SJSA1 (cell line): ENCODE data around the gene LAD1. TPM values are rescaled to one million over a fixed set of nuclear protein-coding genes. Genes with fewer than 3 reads are reported as not detected.

ENCODE experiments used
- DNase-seq, 2 experiments: peaks; one replicate each; pipeline ENCODE4 v3.0.0-alpha.2; 2015 to 2020; ENCODE audit warnings: low spot score in 2 of 2, low read depth in 1 of 2
- H3K27ac ChIP-seq: fragments of 250-450 bp; sonication (Bioruptor Pico); 2 replicates; pipeline ENCODE4 v1.5.1; 2020; ENCODE audit warnings: mild to moderate bottlenecking, moderate library complexity
- H3K27me3 ChIP-seq: fragments of 250-450 bp; sonication (Bioruptor Pico); replicated peaks from 2 replicates; pipeline ENCODE4 v1.5.1; 2020; ENCODE audit warnings: mild to moderate bottlenecking, moderate library complexity
- H3K36me3 ChIP-seq: fragments of 250-450 bp; sonication (Bioruptor Pico); 2 replicates; pipeline ENCODE4 v1.5.1; 2020; ENCODE audit warnings: mild to moderate bottlenecking
- H3K4me1 ChIP-seq: fragments of 250-450 bp; sonication (Bioruptor Pico); replicated peaks from 2 replicates; pipeline ENCODE4 v1.6.1; 2021; ENCODE audit warnings: mild to moderate bottlenecking
- H3K4me3 ChIP-seq: fragments of 250-450 bp; sonication (Bioruptor Pico); 2 replicates; pipeline ENCODE4 v1.5.1; 2020; ENCODE audit warnings: mild to moderate bottlenecking
- H3K9me3 ChIP-seq: fragments of 250-450 bp; sonication (Bioruptor Pico); replicated peaks from 2 replicates; pipeline ENCODE4 v1.5.1; 2020; ENCODE audit warnings: mild to moderate bottlenecking
- total RNA-seq: library from RNA; depleted of rRNA; stranded (reverse); fragments of >200 nt; shearing (Covaris generic); gene quantifications from 2 replicates; pipeline ENCODE4 v1.2.3, GENCODE V29; 2014

Gene LAD1
- total RNA-seq, 1 experiment from 2014 or later, result not detected

DNA sequence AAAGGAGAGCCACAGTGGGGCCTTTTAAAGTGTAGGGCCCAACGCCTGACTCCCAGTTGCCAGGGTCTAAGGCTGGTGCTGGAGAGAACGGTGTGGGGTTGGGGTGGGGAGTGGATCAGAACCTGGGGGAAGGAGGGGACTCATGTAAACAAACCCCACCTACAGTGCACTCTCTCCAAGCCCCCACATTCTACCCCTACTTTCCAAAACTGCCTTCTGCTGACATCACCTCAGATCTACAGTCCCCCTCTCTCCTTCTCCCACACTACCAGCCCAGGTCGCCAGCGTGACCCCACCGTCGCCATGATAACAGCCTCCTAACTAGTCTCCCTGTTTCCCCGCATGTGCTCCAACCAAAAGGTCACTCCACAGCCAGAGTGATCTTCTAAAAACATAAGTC lies 48.2 kb downstream of the LAD1 start:
- Histone ChIP-seq H3K4me3 (no peak overlapping the region), H3K9me3 (no peaks in the 10 kb centered on the region), H3K27me3 (0 out of 2 replicates have a peak, but pooled peaks cover 7% of the 10 kb centered on the region), H3K36me3 (no peaks in the 10 kb centered on the region), H3K27ac (no peak overlapping the region), H3K4me1 (no peaks in the 10 kb centered on the region)
- no peak for DNase-seq

DNA sequence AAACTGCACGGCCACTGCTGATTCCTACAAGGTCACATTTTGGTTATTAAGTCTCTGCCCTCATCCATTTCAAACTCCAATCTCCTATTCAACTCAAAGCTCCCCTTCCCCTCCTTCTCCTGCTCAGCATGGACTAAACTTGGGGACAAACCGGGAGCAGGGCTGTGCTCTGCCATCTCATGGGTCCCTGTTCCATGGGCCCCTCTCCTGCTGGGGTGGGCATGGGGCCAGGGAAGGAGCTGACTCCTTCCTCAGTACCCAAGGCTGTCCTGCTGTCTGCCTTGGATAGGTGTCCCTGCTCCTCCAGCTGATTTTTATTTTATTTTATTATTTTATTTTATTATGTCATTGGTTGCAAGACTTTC lies 48.8 kb downstream of the LAD1 start:
- H3K9me3 ChIP-seq, result no peaks in the 10 kb centered on the region
- H3K27ac ChIP-seq, result no peak overlapping the region
- no peak for DNase-seq
- H3K27me3 ChIP-seq, result 0 out of 2 replicates have a peak, but pooled peaks cover 7% of the 10 kb centered on the region
- H3K4me1 ChIP-seq, result no peaks in the 10 kb centered on the region
- no peak overlapping the region for H3K4me3 ChIP-seq
- H3K36me3 ChIP-seq, result no peaks in the 10 kb centered on the region

DNA sequence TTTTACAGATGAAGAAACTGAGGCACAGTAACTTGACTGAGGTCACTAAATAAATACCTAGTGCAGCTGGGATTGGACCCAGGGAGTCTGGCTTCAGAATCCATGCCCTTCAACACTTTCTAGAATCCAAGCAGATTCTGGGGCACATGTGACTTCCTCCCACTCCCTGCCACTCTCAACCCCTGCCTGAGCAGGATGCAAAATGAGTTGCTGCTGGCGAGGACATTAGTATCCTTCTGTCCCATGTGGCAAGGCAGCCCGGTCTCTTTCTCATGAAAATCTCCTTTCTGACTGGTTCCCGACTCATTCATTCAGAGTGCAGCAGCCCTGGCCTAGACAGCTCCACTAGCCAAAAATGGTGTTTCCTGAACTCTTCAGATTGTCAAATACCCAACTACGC lies 50.0 kb downstream of the LAD1 start:
- Histone ChIP-seq H3K27me3 (0 out of 2 replicates have a peak, but pooled peaks cover 7% of the 10 kb centered on the region), H3K36me3 (no peaks in the 10 kb centered on the region), H3K27ac (no peak overlapping the region)

DNA sequence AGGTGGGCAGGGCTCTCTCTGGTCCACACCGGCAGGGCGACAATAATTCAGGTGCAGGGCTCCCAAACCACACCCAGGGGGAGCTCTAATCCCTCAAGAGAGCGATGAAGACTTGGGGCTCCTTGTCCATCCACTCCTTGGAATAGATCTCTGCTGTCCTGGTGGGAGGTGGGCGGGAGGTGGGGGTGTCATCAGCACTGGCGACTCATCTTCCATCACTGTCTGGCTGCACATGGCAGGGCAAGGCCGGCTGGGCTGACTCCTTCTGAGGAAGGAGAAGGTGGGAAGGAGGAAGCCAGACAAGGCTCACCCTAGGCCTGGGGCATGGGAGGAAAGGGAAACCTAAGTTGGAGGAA lies 50.9 kb downstream of the LAD1 start:
- Histone ChIP-seq H3K4me3 (no peak overlapping the region), H3K9me3 (no peaks in the 10 kb centered on the region), H3K4me1 (no peaks in the 10 kb centered on the region), H3K27me3 (peaks cover 7% of the 10 kb centered on the region; the same call in 1 of the 2 replicates), H3K27ac (no peak overlapping the region), H3K36me3 (no peaks in the 10 kb centered on the region)
- DNase-seq, result peak in 1 of 2 experiments; percentile 28

More for the DNA sequence above, 50.0 kb downstream of the LAD1 start:
- H3K9me3 ChIP-seq, result no peaks in the 10 kb centered on the region
- no peaks in the 10 kb centered on the region for H3K4me1 ChIP-seq
- no peak overlapping the region for H3K4me3 ChIP-seq
- no peak for DNase-seq

DNA sequence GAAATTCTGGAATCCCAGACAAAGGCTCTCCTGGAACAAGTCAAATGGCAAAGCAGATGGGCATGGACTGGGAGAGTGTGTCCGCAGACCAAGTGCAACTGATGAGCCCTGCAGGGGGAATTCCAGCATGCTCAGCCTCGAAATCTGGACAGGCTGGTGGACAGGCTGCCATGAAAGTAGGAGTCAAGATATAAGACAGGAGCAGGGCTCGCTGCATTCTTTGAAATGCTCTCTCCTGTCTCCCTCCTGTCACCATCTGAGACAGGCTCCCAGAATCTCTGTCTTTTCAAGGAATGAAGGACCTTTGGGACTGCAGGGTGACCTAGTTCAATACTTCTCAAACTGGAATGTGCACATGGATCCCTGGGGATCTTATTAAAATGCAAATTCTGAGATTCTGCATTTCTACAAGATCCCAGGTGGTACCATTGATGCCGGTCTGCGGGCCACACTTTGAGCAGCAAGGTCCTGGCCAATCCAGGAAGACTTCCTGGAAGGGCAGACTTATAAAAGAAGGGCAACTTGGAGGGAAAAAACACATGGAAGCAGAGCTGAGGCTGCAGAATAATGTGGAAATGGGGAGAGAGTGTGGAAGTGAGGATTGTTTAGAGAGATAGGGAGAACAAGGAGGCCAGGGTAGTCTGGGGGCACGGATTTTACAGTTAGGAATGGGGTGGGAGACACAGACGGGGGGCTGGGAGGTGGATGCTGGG lies 51.5 kb downstream of the LAD1 start:
- Histone ChIP-seq H3K4me1 (no peaks in the 10 kb centered on the region), H3K9me3 (peaks cover 3% of the 10 kb centered on the region; the same call in 1 of the 2 replicates), H3K36me3 (no peaks in the 10 kb centered on the region), H3K4me3 (no peak overlapping the region), H3K27me3 (peaks cover 4% of the 10 kb centered on the region; the same call in 1 of the 2 replicates), H3K27ac (no peak overlapping the region)
- no peak for DNase-seq

DNA sequence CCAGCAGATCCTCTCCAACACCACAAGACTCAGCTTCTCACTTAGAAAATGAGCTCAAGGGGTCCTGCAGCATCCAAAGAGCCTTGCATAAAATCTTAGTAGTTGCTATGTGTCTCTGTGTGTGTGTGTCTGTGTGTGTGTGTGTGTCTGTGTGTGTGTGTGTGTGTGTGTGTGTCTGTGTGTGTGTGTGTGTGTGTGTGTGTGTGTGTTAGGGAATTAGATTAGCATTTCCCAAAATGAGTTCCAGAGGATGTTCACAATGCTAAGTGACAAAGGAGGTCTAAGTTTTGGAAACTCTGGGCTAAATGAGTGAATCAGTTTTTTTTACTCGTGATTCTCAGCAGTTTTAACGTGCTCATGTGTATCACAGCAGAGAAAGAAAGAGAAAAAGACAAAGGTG lies 52.1 kb downstream of the LAD1 start:
- Histone ChIP-seq H3K4me1 (no peaks in the 10 kb centered on the region), H3K27ac (no peak overlapping the region), H3K4me3 (no peak overlapping the region), H3K27me3 (peaks cover 4% of the 10 kb centered on the region; the same call in 1 of the 2 replicates), H3K9me3 (peaks cover 6% of the 10 kb centered on the region; the same call in 1 of the 2 replicates), H3K36me3 (no peaks in the 10 kb centered on the region)
- no peak for DNase-seq

DNA sequence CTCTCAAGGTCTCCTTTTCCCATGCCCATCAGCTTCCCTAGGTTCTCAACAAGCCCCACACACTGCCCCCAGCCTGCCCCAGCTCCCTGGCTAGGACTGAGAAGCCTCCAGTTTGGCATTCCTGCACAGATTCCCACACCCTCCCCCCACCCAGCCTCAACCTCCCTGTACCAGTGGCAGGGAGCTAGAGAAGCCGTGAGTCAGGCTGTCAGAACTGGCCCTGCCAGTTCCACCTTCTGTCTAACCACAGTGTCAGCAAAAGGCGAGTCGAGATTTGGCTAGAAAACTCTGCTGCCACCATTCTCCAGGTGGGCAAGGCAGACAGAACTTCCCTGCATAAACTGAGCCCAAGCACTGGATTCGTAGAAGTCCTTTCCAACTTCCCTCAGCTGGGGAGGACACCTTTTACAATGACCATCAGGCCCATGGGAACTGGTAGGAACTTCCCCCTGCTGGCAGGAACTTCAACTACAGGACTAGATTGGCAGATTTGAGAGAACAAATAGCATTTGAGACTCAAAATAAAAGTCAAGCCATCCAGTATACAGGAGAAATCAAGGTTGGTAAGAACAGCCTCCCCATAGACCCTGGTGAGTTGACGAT lies 52.7 kb downstream of the LAD1 start:
- Histone ChIP-seq H3K27me3 (peaks cover 4% of the 10 kb centered on the region; the same call in 1 of the 2 replicates), H3K4me1 (no peaks in the 10 kb centered on the region), H3K9me3 (peaks cover 6% of the 10 kb centered on the region; the same call in 1 of the 2 replicates), H3K27ac (no peak overlapping the region), H3K4me3 (no peak overlapping the region), H3K36me3 (no peaks in the 10 kb centered on the region)
- DNase-seq, result peak in 1 of 2 experiments; percentile 28

DNA sequence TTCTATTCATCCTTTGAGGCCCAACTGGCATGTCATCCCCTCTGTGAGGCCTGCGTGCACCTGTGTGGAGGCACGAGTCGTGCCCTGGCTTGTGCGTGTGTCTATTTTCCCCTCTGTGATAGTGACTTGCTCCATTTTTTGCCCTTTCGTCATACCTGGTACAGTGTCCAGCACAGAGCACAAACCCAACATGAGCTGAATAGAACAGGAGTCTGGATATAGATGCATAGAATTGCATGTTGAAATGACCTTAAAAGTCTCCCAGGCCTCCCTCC lies 54.1 kb downstream of the LAD1 start:
- peaks cover 6% of the 10 kb centered on the region; the same call in 1 of the 2 replicates for H3K9me3 ChIP-seq

DNA sequence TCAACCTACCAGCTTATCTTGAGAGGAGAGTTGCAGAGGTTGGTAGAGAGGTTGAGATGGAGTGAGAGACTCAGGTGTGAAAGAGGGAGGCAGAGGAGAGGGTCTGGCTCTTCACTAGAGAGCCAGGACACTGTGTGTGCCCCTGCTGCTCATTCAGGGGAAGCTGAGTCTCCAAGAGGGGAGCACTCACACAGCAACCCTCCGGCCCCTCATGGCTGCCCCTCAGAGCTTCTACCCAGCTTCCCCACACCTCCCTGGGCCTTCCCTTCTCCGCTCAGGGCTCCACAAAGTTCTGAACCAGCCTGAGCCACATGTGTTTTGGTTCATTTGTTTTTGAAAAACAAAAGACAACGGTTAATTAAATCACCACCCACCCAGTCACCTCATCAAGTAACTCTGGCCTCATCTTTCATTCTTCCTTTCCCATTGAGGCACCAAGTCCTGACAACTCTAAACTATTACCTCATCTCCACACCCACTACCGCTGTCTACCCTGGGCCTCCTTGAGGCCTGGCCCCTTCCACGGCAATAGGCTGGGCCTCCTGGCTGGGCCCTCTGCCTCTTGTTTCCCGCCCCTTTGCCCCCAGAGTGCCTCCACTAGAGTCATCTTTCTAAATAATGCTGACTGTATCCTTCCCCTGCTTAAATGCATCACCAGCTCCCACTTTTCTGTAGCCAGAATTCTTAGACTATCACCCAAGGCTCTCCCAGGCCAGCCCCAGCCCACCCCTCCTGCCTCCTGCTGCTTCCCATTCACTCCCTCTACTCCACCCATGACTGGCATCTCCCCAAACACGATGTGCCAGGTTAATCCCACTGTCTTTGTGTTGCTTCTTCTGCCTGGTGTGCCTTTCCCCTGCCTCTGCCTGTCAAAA lies 54.7 kb downstream of the LAD1 start:
- Histone ChIP-seq H3K36me3 (no peaks in the 10 kb centered on the region), H3K9me3 (peaks cover 6% of the 10 kb centered on the region; the same call in 1 of the 2 replicates), H3K4me3 (no peak overlapping the region), H3K27ac (no peak overlapping the region), H3K27me3 (peaks cover 6% of the 10 kb centered on the region; the same call in 1 of the 2 replicates), H3K4me1 (no peaks in the 10 kb centered on the region)
- DNase-seq, result no peak

More for the DNA sequence above, 54.1 kb downstream of the LAD1 start:
- Histone ChIP-seq H3K4me1 (no peaks in the 10 kb centered on the region), H3K4me3 (no peak overlapping the region), H3K27me3 (peaks cover 5% of the 10 kb centered on the region; the same call in 1 of the 2 replicates), H3K36me3 (no peaks in the 10 kb centered on the region), H3K27ac (no peak overlapping the region)
- no peak for DNase-seq

DNA sequence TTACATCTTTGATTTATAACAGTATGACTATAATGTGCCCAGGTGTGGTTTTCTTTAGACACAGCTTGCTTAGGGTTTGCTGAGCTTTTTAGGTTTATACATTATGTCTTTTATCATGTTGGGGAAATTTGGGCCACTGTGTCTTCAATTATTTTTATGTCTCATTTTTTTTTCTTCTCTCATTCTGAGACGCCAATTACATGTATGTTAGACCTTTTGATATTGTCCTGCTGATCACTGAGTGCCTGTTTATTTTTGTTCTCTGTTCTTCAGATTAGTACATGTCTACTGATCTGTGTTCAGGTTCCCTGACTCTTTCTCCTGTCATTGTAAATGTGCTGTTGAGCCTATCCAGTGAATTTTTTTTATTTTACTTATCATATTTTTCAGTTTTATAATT lies 57.7 kb downstream of the LAD1 start:
- Histone ChIP-seq H3K27ac (no peak overlapping the region), H3K9me3 (peaks cover 6% of the 10 kb centered on the region; the same call in 1 of the 2 replicates), H3K27me3 (peaks cover 2% of the 10 kb centered on the region; the same call in 1 of the 2 replicates), H3K4me3 (no peak overlapping the region), H3K36me3 (no peaks in the 10 kb centered on the region), H3K4me1 (no peaks in the 10 kb centered on the region)
- DNase-seq, result no peak

DNA sequence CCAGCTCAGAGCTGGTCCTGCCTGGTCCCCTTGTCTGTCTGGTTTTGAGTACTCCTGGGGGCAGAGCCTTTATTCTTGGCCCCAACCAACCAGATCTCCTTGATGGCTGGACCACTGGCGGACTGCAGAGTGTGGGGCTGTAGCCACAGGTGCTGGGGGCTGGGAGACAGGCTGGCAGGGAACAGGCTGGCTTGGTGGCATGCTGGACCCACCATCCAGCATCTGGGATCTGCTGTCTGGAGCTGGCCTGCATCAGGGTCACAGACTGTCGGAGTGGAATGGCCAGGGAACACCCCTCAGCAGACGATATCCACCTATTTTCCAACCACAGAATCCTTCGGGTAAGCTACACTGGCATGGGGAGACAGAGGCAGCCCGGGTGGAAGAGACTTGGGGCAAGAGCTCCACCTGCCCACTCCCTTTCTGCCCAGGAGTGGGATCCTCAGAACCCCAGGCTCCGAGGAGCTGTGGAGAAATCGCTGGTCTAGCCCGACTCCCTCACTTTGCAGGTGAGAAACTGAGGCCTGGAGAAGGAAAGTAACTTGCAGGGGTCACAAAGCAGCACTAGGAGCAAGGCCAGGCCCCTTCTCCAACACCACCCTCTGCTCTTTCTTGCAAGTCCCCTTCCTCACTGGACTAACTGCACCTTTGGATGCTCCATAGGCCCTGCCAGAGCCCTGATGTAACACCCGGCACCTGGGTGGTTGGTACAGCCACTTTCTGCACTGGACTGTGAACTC lies 62.2 kb downstream of the LAD1 start:
- Histone ChIP-seq H3K27me3 (0 out of 2 replicates have a peak, but pooled peaks cover 2% of the 10 kb centered on the region), H3K9me3 (no peaks in the 10 kb centered on the region), H3K27ac (no peak overlapping the region), H3K4me3 (no peak overlapping the region), H3K36me3 (no peaks in the 10 kb centered on the region), H3K4me1 (no peaks in the 10 kb centered on the region)
- no peak for DNase-seq

DNA sequence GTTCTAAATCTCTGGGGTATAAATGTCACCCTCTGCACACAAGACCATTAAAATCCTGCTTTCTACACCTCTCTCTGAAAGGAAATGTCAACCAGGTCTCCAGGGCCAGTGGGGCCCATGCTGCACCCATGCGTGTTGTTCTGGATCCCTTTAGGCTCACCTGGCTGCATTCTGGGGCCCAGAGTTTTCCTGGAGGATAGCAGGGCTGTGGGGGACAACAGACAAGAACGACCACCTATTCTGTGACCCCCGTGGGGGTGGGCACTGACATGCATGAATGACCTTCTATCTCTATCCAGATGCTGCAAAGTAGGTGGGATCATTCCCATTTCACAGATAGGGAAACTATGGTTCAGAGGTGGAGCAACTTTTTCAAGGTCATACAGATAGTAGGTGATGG lies 63.2 kb downstream of the LAD1 start:
- 0 out of 2 replicates have a peak, but pooled peaks cover 2% of the 10 kb centered on the region for H3K27me3 ChIP-seq
- H3K4me1 ChIP-seq, result no peaks in the 10 kb centered on the region
- H3K4me3 ChIP-seq, result no peak overlapping the region
- H3K9me3 ChIP-seq, result no peaks in the 10 kb centered on the region
- DNase-seq, result no peak
- no peak overlapping the region for H3K27ac ChIP-seq
- H3K36me3 ChIP-seq, result no peaks in the 10 kb centered on the region

DNA sequence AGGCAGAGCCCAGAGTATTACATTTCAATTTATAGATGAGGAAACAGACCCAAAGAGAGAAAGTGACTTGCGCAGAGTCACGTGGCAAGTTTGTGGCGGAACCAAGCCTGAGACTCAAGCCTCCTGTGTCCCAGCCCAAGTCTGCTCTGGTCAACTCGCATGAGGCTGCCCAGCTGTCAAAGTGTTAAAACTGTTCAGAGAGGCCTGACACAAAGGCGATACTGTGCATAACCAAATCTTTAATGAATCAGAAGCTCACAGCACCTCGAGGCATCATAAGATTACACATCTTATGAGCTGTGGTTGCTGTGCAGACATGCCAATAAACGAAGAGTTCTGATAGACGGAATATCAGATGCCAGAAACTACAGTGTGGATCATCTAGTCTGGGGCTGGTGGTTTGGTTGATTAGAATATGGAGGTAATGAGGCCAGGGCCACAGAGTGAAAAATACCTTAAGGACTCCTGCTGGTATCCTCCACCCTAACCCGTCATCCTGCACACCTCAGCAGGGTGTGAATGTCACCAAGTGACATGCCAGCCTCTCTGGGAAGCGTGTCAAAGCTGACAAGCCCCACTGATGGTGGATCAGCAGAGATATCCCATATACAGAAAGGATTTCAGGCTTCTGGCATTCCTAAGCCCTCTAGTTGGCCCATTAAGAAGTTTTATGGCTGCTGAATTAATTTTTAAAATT lies 63.8 kb downstream of the LAD1 start:
- no peak overlapping the region for H3K27ac ChIP-seq
- no peak overlapping the region for H3K4me3 ChIP-seq
- no peaks in the 10 kb centered on the region for H3K9me3 ChIP-seq
- DNase-seq, result no peak
- H3K27me3 ChIP-seq, result 0 out of 2 replicates have a peak, but pooled peaks cover 2% of the 10 kb centered on the region
- no peaks in the 10 kb centered on the region for H3K36me3 ChIP-seq
- H3K4me1 ChIP-seq, result no peaks in the 10 kb centered on the region
